ENCODE measurements around the gene MAFG.
"Not testable (repeated sequence)": the region's sequence is repeated elsewhere in the genome, so short reads cannot be mapped to it uniquely, and the experiment has no call there.

Gene MAFG

GRCh38 chr17:81921996-81922565 is 5.5 kb downstream of the MAFG start:
- no peak for DNase-seq

GRCh38 chr17:81921537-81921862 is 6.0 kb downstream of the MAFG start:
- no peak for DNase-seq

GRCh38 chr17:81920612-81921536 is 6.7 kb downstream of the MAFG start:
- peak; percentile 61 for DNase-seq

- peak; percentile 58 for DNase-seq
Measured at GRCh38 chr17:81918832-81919545, 8.5 kb downstream of the MAFG start.

GRCh38 chr17:81918333-81918669 is 9.2 kb downstream of the MAFG start:
- DNase-seq = not testable (repeated sequence)

GRCh38 chr17:81917565-81918332 is 9.8 kb downstream of the MAFG start, which contains the start of gene SIRT7:
Gene SIRT7, minus strand, starts transcription at chr17:81918176. Its CDS starts 45 bp downstream, at chr17:81918131.
- peak; percentile 62 for DNase-seq

GRCh38 chr17:81916234-81917001 is 11.1 kb downstream of the MAFG start:
- DNase-seq = no peak

GRCh38 chr17:81915331-81915730 is 12.2 kb downstream of the MAFG start:
- no peak for DNase-seq

GRCh38 chr17:81914103-81914850 is 13.3 kb downstream of the MAFG start:
- DNase-seq = no peak

- no peak for DNase-seq
Measured at GRCh38 chr17:81913394-81914102, 14.0 kb downstream of the MAFG start.

- DNase-seq = no peak
Measured at GRCh38 chr17:81912441-81913309, 14.9 kb downstream of the MAFG start.

GRCh38 chr17:81911969-81912368 is 15.6 kb downstream of the MAFG start:
- DNase-seq = no peak

GRCh38 chr17:81911277-81911961 is 16.1 kb downstream of the MAFG start, which contains the start of gene PCYT2:
Gene PCYT2, minus strand, starts transcription at chr17:81911399. Its CDS starts 44 bp downstream, at chr17:81911355.
- peak; percentile 41 for DNase-seq

GRCh38 chr17:81910840-81911276 is 16.7 kb downstream of the MAFG start:
- DNase-seq = no peak

GRCh38 chr17:81909966-81910839 is 17.3 kb downstream of the MAFG start:
- DNase-seq = no peak

GRCh38 chr17:81909231-81909630 is 18.3 kb downstream of the MAFG start:
- no peak for DNase-seq

GRCh38 chr17:81908793-81909192 is 18.7 kb downstream of the MAFG start:
- no peak for DNase-seq
